Anterior cingulate cortex (tissue), 58 donors: ENCODE data around the gene PCSK7.
A peak's percentile ranks its signal among the peaks of the same experiment; 100 is the strongest.
"Not testable (repeated sequence)": the region's sequence is repeated elsewhere in the genome, so short reads cannot be mapped to it uniquely, and the experiment has no call there.

Experiments used
- DNase-seq, 58 donors: peaks; one replicate each; lab custom pipeline; 2025; lab: John Stamatoyannopoulos, UW

Gene PCSK7

GRCh38 chr11:117218133-117218915 is 13.5 kb downstream of the PCSK7 start:
- DNase-seq: peak in 1 of 58 donors; percentile 14

- no peak for DNase-seq
These were observed 14.5 kb downstream of the PCSK7 start for GRCh38 chr11:117217141-117218084.

- DNase-seq: no peak
These were observed 17.3 kb downstream of the PCSK7 start for GRCh38 chr11:117214404-117215110.

GRCh38 chr11:117212697-117213355 is 19.0 kb downstream of the PCSK7 start:
- no peak for DNase-seq

- no peak for DNase-seq
These were observed 21.3 kb downstream of the PCSK7 start for GRCh38 chr11:117210620-117211019.

GRCh38 chr11:117209351-117210125 is 22.3 kb downstream of the PCSK7 start:
- not testable (repeated sequence) for DNase-seq

- DNase-seq: peak in 1 of 58 donors; percentile 17
These were observed 23.2 kb downstream of the PCSK7 start for GRCh38 chr11:117208710-117209109.

GRCh38 chr11:117207481-117207880 is 24.4 kb downstream of the PCSK7 start:
- DNase-seq: not testable (repeated sequence)

- not testable (repeated sequence) for DNase-seq
These were observed 25.0 kb downstream of the PCSK7 start for GRCh38 chr11:117206859-117207258.

- DNase-seq: not testable (repeated sequence)
These were observed 25.8 kb downstream of the PCSK7 start for GRCh38 chr11:117206111-117206510.

GRCh38 chr11:117205211-117205818 is 26.6 kb downstream of the PCSK7 start:
- peak in 7 of 58 donors; percentile 6 to 40 (median 13) for DNase-seq

- peak in 1 of 58 donors; percentile 19 for DNase-seq
These were observed 27.4 kb downstream of the PCSK7 start for GRCh38 chr11:117204283-117205080.

GRCh38 chr11:117203069-117203407 is 28.8 kb downstream of the PCSK7 start:
- DNase-seq: no peak

GRCh38 chr11:117202386-117203068 is 29.3 kb downstream of the PCSK7 start:
- no peak for DNase-seq

- DNase-seq: no peak
These were observed 30.1 kb downstream of the PCSK7 start for GRCh38 chr11:117201658-117202305.

- no peak for DNase-seq
These were observed 30.8 kb downstream of the PCSK7 start for GRCh38 chr11:117200813-117201657.
